Upper lobe of left lung (tissue), 6 donors: ENCODE data around the gene DNASE1L2. TPM values are rescaled to one million over a fixed set of nuclear protein-coding genes. Genes with fewer than 3 reads are reported as not detected.
A peak's percentile ranks its signal among the peaks of the same experiment; 100 is the strongest.

ENCODE experiments used
- ATAC-seq, 2 donors: fragments of 200-7000 bp; cut with Tn5 transposase; one replicate each; pipeline ENCODE4 v1.9.1; 2022; ENCODE audit warnings: mild to moderate bottlenecking in 2 of 2, moderate library complexity in 2 of 2; ENCODE audit not compliant: low FRiP score in 2 of 2
- DNase-seq, 2 donors: peaks; one replicate each; pipeline ENCODE4 v3.0.0-alpha.2; 2019 to 2020
- H3K27ac ChIP-seq, 4 donors: fragments of 200-600 bp; sonication (generic); one replicate each; pipeline ENCODE4 v1.5.1; 2016 to 2019
- H3K27me3 ChIP-seq, 4 donors: fragments of 200-600 bp; sonication (generic); one replicate each; pipeline ENCODE4 v1.5.1; 2017 to 2019
- H3K36me3 ChIP-seq, 4 donors: fragments of 200-600 bp; sonication (generic); one replicate each; pipeline ENCODE4 v1.5.1; 2016 to 2019
- H3K4me1 ChIP-seq, 4 donors: fragments of 200-600 bp; sonication (generic); one replicate each; pipeline ENCODE4 v1.5.1; 2018 to 2019
- H3K4me3 ChIP-seq, 4 donors: fragments of 200-600 bp; sonication (generic); one replicate each; pipeline ENCODE4 v1.5.1; 2017 to 2019; ENCODE audit warnings: mild to moderate bottlenecking in 2 of 4, moderate library complexity in 1 of 4
- H3K9me3 ChIP-seq, 4 donors: fragments of 200-600 bp; sonication (generic); one replicate each; pipeline ENCODE4 v1.5.1; 2018 to 2019
- EP300 ChIP-seq, 4 donors: sonication (generic); formaldehyde crosslinking; IDR thresholded peaks; one replicate each; pipeline ENCODE4 v1.5.1; 2017; ENCODE audit warnings: antibody characterized with exemption in 4 of 4, control low read depth in 2 of 4
- POLR2A ChIP-seq, 4 donors: fragments of 450-650 bp; IDR thresholded peaks; one replicate each; pipeline ENCODE4 v1.5.1; 2016 to 2017; ENCODE audit warnings: antibody characterized with exemption in 4 of 4, mild to moderate bottlenecking in 2 of 4
- POLR2AphosphoS5 ChIP-seq, 2 donors: sonication (generic); formaldehyde crosslinking; IDR thresholded peaks; one replicate each; pipeline ENCODE4 v1.5.1; 2017; ENCODE audit warnings: antibody characterized with exemption in 2 of 2
- WGBS, 2 donors: methylation state at CpG; one replicate each; pipeline ENCODE4 v1.1.5; 2017 to 2018; 5-methylcytosine and 5-hydroxymethylcytosine counted together
- total RNA-seq, 6 donors: library from RNA; depleted of rRNA in 4 of 6; stranded (reverse); fragments of >200 nt in 4 of 6; gene quantifications; one replicate each; pipeline versions ENCODE4 v1.1.0 to v1.2.1, GENCODE V29; 2016 to 2021
- TF ChIP-seq, protein P1 (sequence below), 6 experiments: fragments of 450-650 bp in 4 of 6; fragments of 200-600 bp in 2 of 6; sonication (generic) in 2 of 6; IDR thresholded peaks; one replicate each; pipeline ENCODE4 v1.5.1; 2016 to 2019; ENCODE audit warnings: antibody characterized with exemption in 6 of 6
- donor health status: DM: no; HTN: no; CAD: no; lungs with moderate emphysema.
- donor health status: DM: no; HTN: yes; CAD: no; lungs with severe emphysema.

DNASE1L2 gene
- total RNA-seq, 6 donors from 2014 or later = 0.79 to 2.1 (median 1.5) TPM; not detected in 2

DNA sequence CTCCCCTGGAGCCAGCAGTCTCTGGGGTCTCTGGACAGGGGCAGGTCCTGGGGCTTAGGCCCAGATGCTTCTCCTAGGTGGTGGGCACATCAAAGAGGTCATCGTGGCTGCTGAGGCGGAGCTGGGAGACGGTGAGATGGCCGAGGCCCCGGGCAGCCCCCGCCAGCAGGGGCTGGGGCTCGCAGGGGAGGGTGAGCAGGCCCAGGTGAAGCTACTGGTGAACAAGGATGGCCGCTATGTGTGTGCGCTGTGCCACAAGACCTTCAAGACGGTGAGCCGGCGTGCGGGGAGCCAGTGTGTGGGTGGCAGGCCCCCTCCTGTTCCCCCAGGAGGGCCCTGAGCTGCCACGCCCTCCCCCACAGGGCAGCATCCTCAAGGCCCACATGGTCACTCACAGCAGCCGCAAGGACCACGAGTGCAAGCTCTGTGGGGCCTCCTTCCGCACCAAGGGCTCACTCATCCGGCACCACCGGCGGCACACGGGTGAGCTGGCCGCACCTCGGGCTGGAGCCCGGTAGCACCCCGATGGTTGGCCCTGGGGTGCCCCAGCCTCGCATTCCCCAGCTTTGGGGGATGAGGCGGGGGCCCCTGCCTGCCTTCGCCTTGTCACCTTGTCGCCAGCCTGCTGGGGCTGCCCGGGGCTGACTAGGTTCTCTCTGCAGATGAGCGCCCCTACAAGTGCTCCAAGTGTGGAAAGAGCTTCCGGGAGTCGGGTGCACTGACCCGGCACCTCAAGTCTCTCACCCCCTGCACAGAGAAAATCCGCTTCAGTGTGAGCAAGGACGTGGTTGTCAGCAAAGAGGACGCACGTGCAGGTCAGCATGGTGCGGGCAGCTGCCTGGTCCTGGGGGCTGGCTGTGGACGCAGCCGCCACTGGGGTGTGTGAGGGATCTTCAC, 3.9 kb upstream of the DNASE1L2 start:
- H3K4me3 ChIP-seq = no peak overlapping the region
- peaks cover 41 to 83% (median 77%) of the 10 kb centered on the region in 4 donors for H3K36me3 ChIP-seq
- TF ChIP-seq POLR2AphosphoS5 (IDR thresholded peaks at IDR 0.05) (no peak), POLR2A (IDR thresholded peaks at IDR 0.05) (no peak), EP300 (IDR thresholded peaks at IDR 0.05) (no peak)
- TF ChIP-seq, protein P1, sequence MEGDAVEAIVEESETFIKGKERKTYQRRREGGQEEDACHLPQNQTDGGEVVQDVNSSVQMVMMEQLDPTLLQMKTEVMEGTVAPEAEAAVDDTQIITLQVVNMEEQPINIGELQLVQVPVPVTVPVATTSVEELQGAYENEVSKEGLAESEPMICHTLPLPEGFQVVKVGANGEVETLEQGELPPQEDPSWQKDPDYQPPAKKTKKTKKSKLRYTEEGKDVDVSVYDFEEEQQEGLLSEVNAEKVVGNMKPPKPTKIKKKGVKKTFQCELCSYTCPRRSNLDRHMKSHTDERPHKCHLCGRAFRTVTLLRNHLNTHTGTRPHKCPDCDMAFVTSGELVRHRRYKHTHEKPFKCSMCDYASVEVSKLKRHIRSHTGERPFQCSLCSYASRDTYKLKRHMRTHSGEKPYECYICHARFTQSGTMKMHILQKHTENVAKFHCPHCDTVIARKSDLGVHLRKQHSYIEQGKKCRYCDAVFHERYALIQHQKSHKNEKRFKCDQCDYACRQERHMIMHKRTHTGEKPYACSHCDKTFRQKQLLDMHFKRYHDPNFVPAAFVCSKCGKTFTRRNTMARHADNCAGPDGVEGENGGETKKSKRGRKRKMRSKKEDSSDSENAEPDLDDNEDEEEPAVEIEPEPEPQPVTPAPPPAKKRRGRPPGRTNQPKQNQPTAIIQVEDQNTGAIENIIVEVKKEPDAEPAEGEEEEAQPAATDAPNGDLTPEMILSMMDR (IDR thresholded peaks at IDR 0.05) = no peak
- DNase-seq (peak in 1 of 2 donors; percentile 65), ATAC-seq (no peak)
- H3K9me3 ChIP-seq = no peaks in the 10 kb centered on the region
- no peak overlapping the region for H3K27ac ChIP-seq
- peaks cover 11 to 16% (median 13%) of the 10 kb centered on the region in 4 donors for H3K4me1 ChIP-seq
- H3K27me3 ChIP-seq = peaks cover 0 to 13% (median 9%) of the 10 kb centered on the region in 4 donors
- 89 to 93% methylated on average over 29 to 37 of the region's 41 CpGs for WGBS, 2 donors

DNA sequence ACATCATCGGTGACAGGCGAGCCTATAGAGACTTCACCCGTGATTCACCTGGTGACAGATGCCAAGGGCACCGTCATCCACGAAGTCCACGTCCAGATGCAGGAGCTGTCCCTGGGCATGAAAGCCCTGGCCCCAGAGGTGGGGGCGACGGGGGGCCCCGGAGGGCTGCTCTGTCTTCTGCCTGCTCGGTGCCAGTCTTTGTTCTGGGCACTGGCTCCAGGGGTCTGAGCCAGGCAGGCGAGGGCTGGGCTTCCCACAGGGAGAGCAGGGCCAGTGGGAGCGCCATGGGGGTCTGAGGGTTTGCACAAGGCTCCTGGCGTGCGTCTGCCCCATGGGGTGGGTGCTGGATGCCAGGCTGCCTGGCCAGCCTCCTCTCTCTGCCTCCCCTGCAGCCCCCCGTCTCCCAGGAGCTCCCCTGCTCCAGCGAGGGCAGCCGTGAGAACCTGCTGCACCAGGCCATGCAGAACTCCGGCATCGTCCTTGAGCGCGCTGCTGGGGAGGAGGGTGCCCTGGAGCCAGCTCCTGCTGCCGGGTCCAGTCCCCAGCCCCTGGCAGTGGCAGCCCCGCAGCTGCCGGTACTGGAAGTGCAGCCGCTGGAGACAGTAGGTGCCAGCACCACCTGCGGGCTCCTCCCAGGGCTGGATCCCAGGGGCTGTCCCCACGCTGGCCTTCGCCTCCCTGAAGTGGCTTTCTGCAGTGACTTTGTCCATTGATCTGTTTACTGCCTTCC, 3.0 kb upstream of the DNASE1L2 start:
- WGBS, 2 donors = 87 to 96% methylated on average over 7 to 27 of the region's 28 CpGs
- no peak for ATAC-seq
- no peak overlapping the region for H3K27ac ChIP-seq
- peaks cover 12 to 21% (median 19%) of the 10 kb centered on the region in 4 donors for H3K4me1 ChIP-seq
- TF ChIP-seq, protein P1 (IDR thresholded peaks at IDR 0.05) = no peak
- TF ChIP-seq EP300 (IDR thresholded peaks at IDR 0.05) (no peak), POLR2AphosphoS5 (IDR thresholded peaks at IDR 0.05) (no peak), POLR2A (IDR thresholded peaks at IDR 0.05) (no peak)
- H3K9me3 ChIP-seq = no peaks in the 10 kb centered on the region
- peaks cover 41 to 78% (median 75%) of the 10 kb centered on the region in 4 donors for H3K36me3 ChIP-seq
- H3K4me3 ChIP-seq = no peak overlapping the region
- H3K27me3 ChIP-seq = peaks cover 0 to 19% (median 10%) of the 10 kb centered on the region in 4 donors
- no peak for DNase-seq

DNA sequence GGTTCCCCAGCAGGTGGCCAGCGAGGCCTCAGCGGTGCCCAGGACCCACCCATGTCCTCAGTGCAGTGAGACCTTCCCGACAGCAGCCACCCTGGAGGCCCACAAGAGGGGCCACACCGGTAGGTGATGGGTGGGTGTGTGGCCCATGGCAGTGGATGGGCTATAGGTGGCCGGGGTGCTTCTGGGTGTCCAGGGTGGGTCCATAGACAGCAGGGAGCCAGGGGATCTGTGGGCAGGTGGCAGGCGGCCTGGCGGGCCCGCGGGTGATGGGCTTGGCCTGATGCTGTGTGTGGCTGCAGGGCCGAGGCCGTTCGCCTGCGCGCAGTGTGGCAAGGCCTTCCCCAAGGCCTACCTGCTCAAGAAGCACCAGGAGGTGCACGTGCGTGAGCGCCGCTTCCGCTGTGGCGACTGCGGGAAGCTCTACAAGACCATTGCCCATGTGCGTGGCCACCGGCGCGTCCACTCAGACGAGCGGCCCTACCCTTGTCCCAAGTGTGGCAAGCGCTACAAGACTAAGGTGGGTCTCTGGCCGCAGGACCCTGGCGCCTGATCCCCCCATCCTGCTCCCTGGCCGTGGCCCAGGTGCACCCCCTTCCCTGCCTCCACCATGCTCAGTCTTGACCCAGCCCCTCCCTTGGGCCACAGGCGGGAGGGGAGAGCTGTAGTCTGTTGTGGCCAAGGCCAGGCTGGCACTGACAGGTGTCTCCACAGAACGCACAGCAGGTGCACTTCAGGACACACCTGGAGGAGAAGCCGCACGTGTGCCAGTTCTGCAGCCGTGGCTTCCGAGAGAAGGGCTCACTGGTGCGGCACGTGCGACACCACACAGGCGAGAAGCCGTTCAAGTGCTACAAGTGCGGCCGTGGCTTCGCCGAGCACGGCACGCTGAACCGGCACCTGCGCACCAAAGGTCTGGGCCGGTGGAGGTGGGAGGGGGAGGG, 2.1 kb upstream of the DNASE1L2 start:
- TF ChIP-seq POLR2A (IDR thresholded peaks at IDR 0.05) (no peak), POLR2AphosphoS5 (IDR thresholded peaks at IDR 0.05) (no peak), EP300 (IDR thresholded peaks at IDR 0.05) (no peak)
- TF ChIP-seq, protein P1 (IDR thresholded peaks at IDR 0.05) = no peak
- no peak for ATAC-seq
- Histone ChIP-seq H3K27me3 (peaks cover 0 to 19% (median 10%) of the 10 kb centered on the region in 4 donors), H3K27ac (no peak overlapping the region), H3K4me1 (peaks cover 12 to 21% (median 19%) of the 10 kb centered on the region in 4 donors), H3K9me3 (no peaks in the 10 kb centered on the region), H3K4me3 (no peak overlapping the region), H3K36me3 (peaks cover 36 to 68% (median 67%) of the 10 kb centered on the region in 4 donors)
- peak in 1 of 2 donors; percentile 85 for DNase-seq
- WGBS, 2 donors = 92 to 95% methylated on average over 12 to 50 of the region's 51 CpGs

DNA sequence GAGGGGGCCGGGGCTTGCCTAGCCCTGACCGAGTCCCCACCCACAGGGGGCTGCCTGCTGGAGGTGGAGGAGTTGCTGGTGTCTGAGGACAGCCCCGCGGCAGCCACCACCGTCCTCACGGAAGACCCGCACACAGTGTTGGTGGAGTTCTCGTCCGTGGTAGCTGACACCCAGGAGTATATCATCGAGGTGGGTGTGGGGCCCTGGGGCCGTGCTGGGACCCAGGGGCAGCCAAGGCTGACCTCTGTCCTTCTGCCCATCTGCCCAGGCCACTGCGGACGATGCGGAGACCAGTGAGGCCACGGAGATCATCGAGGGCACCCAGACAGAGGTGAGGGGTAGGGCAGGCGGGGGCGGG, 1.5 kb upstream of the DNASE1L2 start:
- Histone ChIP-seq H3K9me3 (no peaks in the 10 kb centered on the region), H3K27ac (no peak overlapping the region), H3K4me3 (no peak overlapping the region), H3K4me1 (peaks cover 12 to 21% (median 19%) of the 10 kb centered on the region in 4 donors), H3K36me3 (peaks cover 30 to 64% (median 62%) of the 10 kb centered on the region in 4 donors), H3K27me3 (peaks cover 0 to 19% (median 10%) of the 10 kb centered on the region in 4 donors)
- ATAC-seq = no peak
- no peak for TF ChIP-seq EP300 (IDR thresholded peaks at IDR 0.05)
- TF ChIP-seq, protein P1 (IDR thresholded peaks at IDR 0.05) = no peak
- TF ChIP-seq POLR2A (IDR thresholded peaks at IDR 0.05) = no peak
- no peak for TF ChIP-seq POLR2AphosphoS5 (IDR thresholded peaks at IDR 0.05)
- no peak for DNase-seq
- 93 to 96% methylated on average over 9 to 17 of the region's 18 CpGs for WGBS, 2 donors
